ENCODE measurements around the gene TDP1. TPM values are rescaled to one million over a fixed set of nuclear protein-coding genes. Genes with fewer than 3 reads are reported as not detected.

TDP1 gene
- total RNA-seq, 1 experiment from 2014 or later, result 23.9 TPM

DNA sequence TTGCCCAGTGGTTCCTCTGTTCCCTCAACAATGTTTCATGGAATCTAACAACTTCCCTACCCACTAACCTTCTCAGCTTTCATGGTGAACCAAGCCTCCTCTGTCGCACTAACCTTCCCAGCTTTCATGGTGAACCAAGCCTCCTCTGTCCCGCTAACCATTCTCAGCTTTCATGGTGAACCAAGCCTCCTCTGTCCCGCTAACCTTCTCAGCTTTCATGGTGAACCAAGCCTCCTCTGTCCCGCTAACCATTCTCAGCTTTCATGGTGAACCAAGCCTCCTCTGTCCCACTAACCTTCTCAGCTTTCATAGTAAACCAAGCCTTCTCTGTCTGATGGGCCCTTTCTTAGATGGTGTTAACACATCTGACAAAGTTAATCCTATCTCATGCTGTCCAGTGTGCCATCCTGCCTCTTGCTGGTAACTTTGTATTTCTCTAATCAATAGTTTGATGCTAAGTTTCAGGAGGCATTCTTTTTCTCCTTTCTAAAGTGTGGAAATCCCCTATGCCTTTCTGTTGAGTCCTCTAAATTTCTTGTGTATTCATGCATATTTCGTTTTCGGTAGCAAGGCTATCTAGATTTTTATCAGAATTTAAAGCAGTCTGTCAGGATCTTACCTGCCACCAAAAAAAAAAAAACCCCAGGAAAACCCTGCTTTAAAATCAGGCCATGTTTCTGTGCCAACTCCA lies 79.3 kb downstream of the TDP1 start:
- POLR2A ChIA-PET, result no interaction called here
- Histone ChIP-seq H3K27me3 (ENCODE audit: control insufficient read depth, insufficient read depth, low read length) (no peaks in the 10 kb centered on the region), H3K4me1 (ENCODE audit: control insufficient read depth, insufficient read depth, low read length) (no peaks in the 10 kb centered on the region), H3K4me3 (ENCODE audit: low read depth in 2 of 2, low read length in 2 of 2) (no peak overlapping the region), H3K36me3 (ENCODE audit: control insufficient read depth, insufficient read depth, low read length) (peaks cover 4% of the 10 kb centered on the region), H3K9me3 (ENCODE audit: control insufficient read depth, insufficient read depth, low read depth, low read length) (no peaks in the 10 kb centered on the region), H3K27ac (ENCODE audit: low read length) (no peak overlapping the region)
- CTCF ChIA-PET, result no interaction called here
- TF ChIP-seq TCF7L2 (IDR thresholded peaks at IDR 0.05; ENCODE audit: low read depth, low read length), result no peak
- no peak for TF ChIP-seq POLR2AphosphoS5 (IDR thresholded peaks at IDR 0.05; ENCODE audit: low read depth, low read length)
- DNase-seq (ENCODE audit: low read depth, low spot score), result no peak
- intact Hi-C loops (cut with micrococcal nuclease; ENCODE audit: unreplicated experiment), result no loop called here
- BruUV-seq (replicated peaks), result no TSS peak
- ATAC-seq, result no peak
- in situ Hi-C loops (cut with HindIII; ENCODE audit: low pct_unique_long_range_greater_than_20kb, low sequenced_read_pairs), result no loop called here

DNA sequence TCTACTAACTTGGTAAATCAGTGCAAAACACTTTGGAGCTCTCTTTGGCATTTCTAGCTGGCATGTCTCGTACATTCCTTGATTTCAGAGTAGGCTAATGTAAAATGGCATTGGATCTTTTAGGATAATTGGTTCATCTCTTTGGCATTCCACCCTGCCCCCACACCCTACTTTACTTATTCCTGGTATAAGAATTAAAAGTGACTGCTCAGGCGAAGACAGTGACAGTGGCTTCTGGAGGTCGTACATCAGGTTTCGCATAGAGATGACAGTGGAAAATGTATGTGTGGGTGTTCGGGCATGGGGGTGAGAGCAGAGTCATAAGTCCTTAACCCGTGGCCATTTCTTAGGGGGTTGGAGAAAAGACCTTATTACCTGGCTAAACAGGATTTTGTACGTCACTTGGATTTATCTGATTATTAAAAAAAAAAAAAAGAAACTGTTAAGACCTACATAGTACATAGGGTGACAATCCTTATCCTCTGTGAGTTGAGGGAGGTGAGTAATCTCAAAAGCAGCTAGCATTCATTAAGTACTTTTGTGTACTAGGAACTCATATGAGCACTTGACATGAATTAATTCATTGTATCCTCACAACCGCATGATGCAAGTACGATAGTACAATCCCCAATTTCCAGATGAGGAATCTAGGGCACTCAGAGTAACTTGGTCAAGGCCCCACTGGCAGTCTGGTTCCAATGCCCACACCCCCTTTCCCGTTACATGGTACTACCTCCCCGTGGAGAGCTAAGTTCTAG lies 83.7 kb downstream of the TDP1 start:
- no peak for TF ChIP-seq POLR2AphosphoS5 (IDR thresholded peaks at IDR 0.05; ENCODE audit: low read depth, low read length)
- no peak for TF ChIP-seq SIN3A (IDR thresholded peaks at IDR 0.05; ENCODE audit: borderline replicate concordance, insufficient read depth, low read depth, low read length)
- TF ChIP-seq, protein P1, sequence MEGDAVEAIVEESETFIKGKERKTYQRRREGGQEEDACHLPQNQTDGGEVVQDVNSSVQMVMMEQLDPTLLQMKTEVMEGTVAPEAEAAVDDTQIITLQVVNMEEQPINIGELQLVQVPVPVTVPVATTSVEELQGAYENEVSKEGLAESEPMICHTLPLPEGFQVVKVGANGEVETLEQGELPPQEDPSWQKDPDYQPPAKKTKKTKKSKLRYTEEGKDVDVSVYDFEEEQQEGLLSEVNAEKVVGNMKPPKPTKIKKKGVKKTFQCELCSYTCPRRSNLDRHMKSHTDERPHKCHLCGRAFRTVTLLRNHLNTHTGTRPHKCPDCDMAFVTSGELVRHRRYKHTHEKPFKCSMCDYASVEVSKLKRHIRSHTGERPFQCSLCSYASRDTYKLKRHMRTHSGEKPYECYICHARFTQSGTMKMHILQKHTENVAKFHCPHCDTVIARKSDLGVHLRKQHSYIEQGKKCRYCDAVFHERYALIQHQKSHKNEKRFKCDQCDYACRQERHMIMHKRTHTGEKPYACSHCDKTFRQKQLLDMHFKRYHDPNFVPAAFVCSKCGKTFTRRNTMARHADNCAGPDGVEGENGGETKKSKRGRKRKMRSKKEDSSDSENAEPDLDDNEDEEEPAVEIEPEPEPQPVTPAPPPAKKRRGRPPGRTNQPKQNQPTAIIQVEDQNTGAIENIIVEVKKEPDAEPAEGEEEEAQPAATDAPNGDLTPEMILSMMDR (IDR thresholded peaks at IDR 0.05), result no peak
- TF ChIP-seq, protein P2, sequence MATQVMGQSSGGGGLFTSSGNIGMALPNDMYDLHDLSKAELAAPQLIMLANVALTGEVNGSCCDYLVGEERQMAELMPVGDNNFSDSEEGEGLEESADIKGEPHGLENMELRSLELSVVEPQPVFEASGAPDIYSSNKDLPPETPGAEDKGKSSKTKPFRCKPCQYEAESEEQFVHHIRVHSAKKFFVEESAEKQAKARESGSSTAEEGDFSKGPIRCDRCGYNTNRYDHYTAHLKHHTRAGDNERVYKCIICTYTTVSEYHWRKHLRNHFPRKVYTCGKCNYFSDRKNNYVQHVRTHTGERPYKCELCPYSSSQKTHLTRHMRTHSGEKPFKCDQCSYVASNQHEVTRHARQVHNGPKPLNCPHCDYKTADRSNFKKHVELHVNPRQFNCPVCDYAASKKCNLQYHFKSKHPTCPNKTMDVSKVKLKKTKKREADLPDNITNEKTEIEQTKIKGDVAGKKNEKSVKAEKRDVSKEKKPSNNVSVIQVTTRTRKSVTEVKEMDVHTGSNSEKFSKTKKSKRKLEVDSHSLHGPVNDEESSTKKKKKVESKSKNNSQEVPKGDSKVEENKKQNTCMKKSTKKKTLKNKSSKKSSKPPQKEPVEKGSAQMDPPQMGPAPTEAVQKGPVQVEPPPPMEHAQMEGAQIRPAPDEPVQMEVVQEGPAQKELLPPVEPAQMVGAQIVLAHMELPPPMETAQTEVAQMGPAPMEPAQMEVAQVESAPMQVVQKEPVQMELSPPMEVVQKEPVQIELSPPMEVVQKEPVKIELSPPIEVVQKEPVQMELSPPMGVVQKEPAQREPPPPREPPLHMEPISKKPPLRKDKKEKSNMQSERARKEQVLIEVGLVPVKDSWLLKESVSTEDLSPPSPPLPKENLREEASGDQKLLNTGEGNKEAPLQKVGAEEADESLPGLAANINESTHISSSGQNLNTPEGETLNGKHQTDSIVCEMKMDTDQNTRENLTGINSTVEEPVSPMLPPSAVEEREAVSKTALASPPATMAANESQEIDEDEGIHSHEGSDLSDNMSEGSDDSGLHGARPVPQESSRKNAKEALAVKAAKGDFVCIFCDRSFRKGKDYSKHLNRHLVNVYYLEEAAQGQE (IDR thresholded peaks at IDR 0.05; ENCODE audit: insufficient read depth in 1 of 2, low read depth in 2 of 2, low read length in 1 of 2), result no peak
- no peak for TF ChIP-seq TCF7L2 (IDR thresholded peaks at IDR 0.05; ENCODE audit: low read depth, low read length)
- intact Hi-C loops (cut with micrococcal nuclease; ENCODE audit: unreplicated experiment), result no loop called here
- DNase-seq (ENCODE audit: low read depth, low spot score) (no peak), ATAC-seq (no peak)
- BruUV-seq (replicated peaks), result no TSS peak
- ChIA-PET POLR2A (no interaction called here), CTCF (no interaction called here)
- H3K4me3 ChIP-seq (ENCODE audit: low read depth in 2 of 2, low read length in 2 of 2), result no peak overlapping the region
- in situ Hi-C loops (cut with HindIII; ENCODE audit: low pct_unique_long_range_greater_than_20kb, low sequenced_read_pairs), result no loop called here
- no peaks in the 10 kb centered on the region for H3K27me3 ChIP-seq (ENCODE audit: control insufficient read depth, insufficient read depth, low read length)
- no peak overlapping the region for H3K27ac ChIP-seq (ENCODE audit: low read length)
- H3K36me3 ChIP-seq (ENCODE audit: control insufficient read depth, insufficient read depth, low read length), result peaks cover 4% of the 10 kb centered on the region; the same call in 1 of the 2 replicates
- H3K4me1 ChIP-seq (ENCODE audit: control insufficient read depth, insufficient read depth, low read length), result no peaks in the 10 kb centered on the region
- H3K9me3 ChIP-seq (ENCODE audit: control insufficient read depth, insufficient read depth, low read depth, low read length), result no peaks in the 10 kb centered on the region

DNA sequence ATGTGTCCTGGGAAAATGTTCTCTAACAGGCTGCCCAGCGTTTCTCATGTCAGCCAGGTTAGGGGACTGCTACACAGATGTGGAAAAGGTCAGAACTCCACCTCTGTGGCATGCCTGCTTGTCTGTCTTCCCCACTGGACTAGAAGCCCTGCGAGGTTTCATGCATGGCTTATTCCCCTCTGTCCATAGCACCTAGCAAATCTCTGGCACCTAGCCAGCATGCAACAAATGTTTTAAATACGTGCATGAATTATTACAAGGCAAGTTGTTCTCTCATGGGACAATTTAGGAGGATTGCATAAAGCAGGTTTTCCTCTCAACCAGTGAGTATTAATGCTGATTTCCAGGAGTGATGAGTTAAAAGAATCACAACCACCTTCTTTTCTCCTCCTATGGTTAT lies 84.7 kb downstream of the TDP1 start:
- no peak overlapping the region for H3K27ac ChIP-seq (ENCODE audit: low read length)
- intact Hi-C loops (cut with micrococcal nuclease; ENCODE audit: unreplicated experiment) (no loop called here), in situ Hi-C loops (cut with HindIII; ENCODE audit: low pct_unique_long_range_greater_than_20kb, low sequenced_read_pairs) (no loop called here)
- no TSS peak for BruUV-seq (replicated peaks)
- no peak for ATAC-seq
- H3K36me3 ChIP-seq (ENCODE audit: control insufficient read depth, insufficient read depth, low read length), result peaks cover 3% of the 10 kb centered on the region; the same call in 1 of the 2 replicates
- TF ChIP-seq POLR2AphosphoS5 (IDR thresholded peaks at IDR 0.05; ENCODE audit: low read depth, low read length), result no peak
- TF ChIP-seq, protein P1 (IDR thresholded peaks at IDR 0.05), result no peak
- TF ChIP-seq TCF7L2 (IDR thresholded peaks at IDR 0.05; ENCODE audit: low read depth, low read length), result no peak
- TF ChIP-seq, protein P2 (IDR thresholded peaks at IDR 0.05; ENCODE audit: insufficient read depth in 1 of 2, low read depth in 2 of 2, low read length in 1 of 2), result no peak
- TF ChIP-seq SIN3A (IDR thresholded peaks at IDR 0.05; ENCODE audit: borderline replicate concordance, insufficient read depth, low read depth, low read length), result no peak
- POLR2A ChIA-PET, result no interaction called here
- H3K4me3 ChIP-seq (ENCODE audit: low read depth in 2 of 2, low read length in 2 of 2), result no peak overlapping the region
- H3K9me3 ChIP-seq (ENCODE audit: control insufficient read depth, insufficient read depth, low read depth, low read length), result no peaks in the 10 kb centered on the region
- H3K27me3 ChIP-seq (ENCODE audit: control insufficient read depth, insufficient read depth, low read length), result no peaks in the 10 kb centered on the region
- DNase-seq (ENCODE audit: low read depth, low spot score), result no peak
- CTCF ChIA-PET, result no interaction called here
- no peaks in the 10 kb centered on the region for H3K4me1 ChIP-seq (ENCODE audit: control insufficient read depth, insufficient read depth, low read length)
